Suprapubic skin (tissue), 4 donors: ENCODE data around the gene RBFA. TPM values are rescaled to one million over a fixed set of nuclear protein-coding genes. Genes with fewer than 3 reads are reported as not detected.

Source experiments
- DNase-seq, 2 donors: peaks; one replicate each; pipeline ENCODE4 v3.0.0-alpha.2; 2019; ENCODE audit warnings: low spot score in 2 of 2
- H3K27ac ChIP-seq: fragments of 200-600 bp; sonication (generic); one replicate; pipeline ENCODE4 v1.5.1; 2019
- H3K27me3 ChIP-seq: fragments of 200-600 bp; sonication (generic); one replicate; pipeline ENCODE4 v1.5.1; 2019
- H3K36me3 ChIP-seq: fragments of 200-600 bp; sonication (generic); one replicate; pipeline ENCODE4 v1.5.1; 2019
- H3K4me1 ChIP-seq: fragments of 200-600 bp; sonication (generic); one replicate; pipeline ENCODE4 v1.5.1; 2019
- H3K4me3 ChIP-seq: fragments of 200-600 bp; sonication (generic); one replicate; pipeline ENCODE4 v1.5.1; 2019; ENCODE audit warnings: mild to moderate bottlenecking
- H3K9me3 ChIP-seq: fragments of 200-600 bp; sonication (generic); one replicate; pipeline ENCODE4 v1.5.1; 2019
- EP300 ChIP-seq: sonication (generic); formaldehyde crosslinking; IDR thresholded peaks from one replicate; pipeline ENCODE4 v1.6.1; 2017; ENCODE audit warnings: antibody characterized with exemption
- POLR2A ChIP-seq, 2 donors: fragments of 450-650 bp; IDR thresholded peaks; one replicate each; pipeline ENCODE4 v1.6.1; 2017; ENCODE audit warnings: antibody characterized with exemption in 2 of 2, mild to moderate bottlenecking in 2 of 2, moderate library complexity in 2 of 2
- POLR2AphosphoS5 ChIP-seq, 3 donors: sonication (generic); formaldehyde crosslinking; IDR thresholded peaks; one replicate each; pipeline ENCODE4 v1.6.1; 2017; ENCODE audit warnings: antibody characterized with exemption in 3 of 3
- WGBS: methylation state at CpG from one replicate; pipeline ENCODE4 v1.1.5; 2018; 5-methylcytosine and 5-hydroxymethylcytosine counted together
- total RNA-seq, 4 donors: library from RNA; depleted of rRNA; stranded (reverse); fragments of >200 nt; gene quantifications; one replicate each; pipeline ENCODE4 v1.1.0, GENCODE V29; 2016
- TF ChIP-seq, protein P1 (sequence below), 2 donors: fragments of 200-600 bp in 1 of 2; fragments of 450-650 bp in 1 of 2; sonication (generic) in 1 of 2; IDR thresholded peaks; one replicate each; pipeline ENCODE4 v1.5.1; 2016 to 2019; ENCODE audit warnings: antibody characterized with exemption in 2 of 2, mild to moderate bottlenecking in 1 of 2, moderate library complexity in 1 of 2

The RBFA gene
- total RNA-seq, 4 donors from 2014 or later, result 40.5 to 66.1 (median 47.8) TPM

DNA sequence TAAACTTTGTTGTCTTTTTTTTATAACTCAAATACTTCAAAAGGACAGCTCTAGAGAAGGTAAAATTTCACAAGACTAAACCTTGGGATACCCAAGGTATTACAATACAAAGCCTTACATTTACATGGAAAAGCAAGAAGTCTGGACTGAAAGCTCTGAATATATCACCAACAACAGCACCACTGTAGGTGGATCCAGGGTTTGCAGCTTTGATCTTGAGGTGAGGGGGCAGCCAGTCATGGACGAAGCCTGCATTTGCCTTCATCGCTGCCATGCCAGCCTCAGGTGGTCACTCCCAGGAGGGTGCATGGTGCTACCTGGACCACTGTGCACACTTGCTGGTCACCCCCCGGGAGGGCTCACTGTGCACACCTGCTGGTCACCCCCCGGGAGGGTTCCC lies 36.6 kb downstream of the RBFA start:
- no peaks in the 10 kb centered on the region for H3K9me3 ChIP-seq
- TF ChIP-seq EP300 (no peak), POLR2AphosphoS5 (IDR thresholded peaks at IDR 0.05) (no peak), POLR2A (IDR thresholded peaks at IDR 0.05) (no peak)
- TF ChIP-seq, protein P1, sequence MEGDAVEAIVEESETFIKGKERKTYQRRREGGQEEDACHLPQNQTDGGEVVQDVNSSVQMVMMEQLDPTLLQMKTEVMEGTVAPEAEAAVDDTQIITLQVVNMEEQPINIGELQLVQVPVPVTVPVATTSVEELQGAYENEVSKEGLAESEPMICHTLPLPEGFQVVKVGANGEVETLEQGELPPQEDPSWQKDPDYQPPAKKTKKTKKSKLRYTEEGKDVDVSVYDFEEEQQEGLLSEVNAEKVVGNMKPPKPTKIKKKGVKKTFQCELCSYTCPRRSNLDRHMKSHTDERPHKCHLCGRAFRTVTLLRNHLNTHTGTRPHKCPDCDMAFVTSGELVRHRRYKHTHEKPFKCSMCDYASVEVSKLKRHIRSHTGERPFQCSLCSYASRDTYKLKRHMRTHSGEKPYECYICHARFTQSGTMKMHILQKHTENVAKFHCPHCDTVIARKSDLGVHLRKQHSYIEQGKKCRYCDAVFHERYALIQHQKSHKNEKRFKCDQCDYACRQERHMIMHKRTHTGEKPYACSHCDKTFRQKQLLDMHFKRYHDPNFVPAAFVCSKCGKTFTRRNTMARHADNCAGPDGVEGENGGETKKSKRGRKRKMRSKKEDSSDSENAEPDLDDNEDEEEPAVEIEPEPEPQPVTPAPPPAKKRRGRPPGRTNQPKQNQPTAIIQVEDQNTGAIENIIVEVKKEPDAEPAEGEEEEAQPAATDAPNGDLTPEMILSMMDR (IDR thresholded peaks at IDR 0.05), result no peak
- no peaks in the 10 kb centered on the region for H3K36me3 ChIP-seq
- no peak for DNase-seq
- H3K27me3 ChIP-seq, result no peaks in the 10 kb centered on the region
- no peak overlapping the region for H3K27ac ChIP-seq
- H3K4me3 ChIP-seq, result no peak overlapping the region
- H3K4me1 ChIP-seq, result peaks cover 5% of the 10 kb centered on the region
- 100% methylated on average over 3 of the region's 4 CpGs for WGBS

DNA sequence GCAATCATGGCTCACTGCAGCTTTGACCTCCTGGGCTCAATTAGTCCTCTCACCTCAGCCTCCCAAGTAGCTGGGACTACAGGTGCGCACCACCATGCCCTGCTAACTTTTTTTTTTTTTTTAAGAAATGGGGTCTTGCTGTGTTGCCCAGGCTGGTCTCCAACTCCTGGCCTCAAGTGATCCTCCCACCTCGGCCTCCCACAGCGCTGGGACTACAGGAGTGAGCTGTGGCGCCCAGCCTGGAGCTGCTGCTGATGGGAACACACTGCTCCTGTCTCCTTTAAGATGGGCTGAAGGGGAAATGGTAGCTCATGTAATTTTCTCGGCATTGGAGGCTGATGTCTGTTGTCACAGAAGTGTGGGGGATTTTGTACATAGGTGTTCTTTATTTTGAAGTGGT lies 39.9 kb downstream of the RBFA start:
- WGBS, result 95% methylated on average over 5 of the region's 5 CpGs
- H3K27ac ChIP-seq, result no peak overlapping the region
- no peak for TF ChIP-seq EP300
- no peak for TF ChIP-seq POLR2AphosphoS5 (IDR thresholded peaks at IDR 0.05)
- TF ChIP-seq POLR2A (IDR thresholded peaks at IDR 0.05), result no peak
- TF ChIP-seq, protein P1 (IDR thresholded peaks at IDR 0.05), result no peak
- peaks cover 3% of the 10 kb centered on the region for H3K4me1 ChIP-seq
- no peak for DNase-seq
- H3K36me3 ChIP-seq, result no peaks in the 10 kb centered on the region
- H3K4me3 ChIP-seq, result no peak overlapping the region
- no peaks in the 10 kb centered on the region for H3K27me3 ChIP-seq
- H3K9me3 ChIP-seq, result no peaks in the 10 kb centered on the region

DNA sequence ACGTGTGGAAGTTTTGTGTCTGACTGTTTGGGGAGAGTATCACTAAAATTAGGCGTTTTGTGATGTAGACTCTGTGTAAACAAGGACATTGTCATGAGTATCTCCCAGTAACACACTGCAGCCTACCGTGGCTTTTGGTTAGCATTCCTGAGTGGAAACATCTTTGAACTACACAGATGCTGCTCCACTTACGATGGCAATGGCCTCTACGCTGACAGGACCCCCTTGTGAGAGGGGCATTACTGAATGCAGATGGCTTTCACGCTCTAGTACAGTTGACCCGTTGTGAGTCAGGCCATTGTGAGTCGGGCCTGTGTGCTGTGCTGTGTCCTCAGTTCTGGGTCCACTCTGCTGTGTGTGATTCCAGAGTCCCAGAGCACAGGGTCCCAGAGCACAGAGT lies 40.5 kb downstream of the RBFA start:
- Histone ChIP-seq H3K36me3 (no peaks in the 10 kb centered on the region), H3K27me3 (no peaks in the 10 kb centered on the region), H3K4me3 (no peak overlapping the region), H3K4me1 (no peaks in the 10 kb centered on the region), H3K27ac (no peak overlapping the region), H3K9me3 (no peaks in the 10 kb centered on the region)
- TF ChIP-seq EP300 (no peak), POLR2AphosphoS5 (IDR thresholded peaks at IDR 0.05) (no peak), POLR2A (IDR thresholded peaks at IDR 0.05) (no peak)
- TF ChIP-seq, protein P1 (IDR thresholded peaks at IDR 0.05), result no peak
- 93% methylated on average over 8 of the region's 8 CpGs for WGBS
- DNase-seq, result no peak

DNA sequence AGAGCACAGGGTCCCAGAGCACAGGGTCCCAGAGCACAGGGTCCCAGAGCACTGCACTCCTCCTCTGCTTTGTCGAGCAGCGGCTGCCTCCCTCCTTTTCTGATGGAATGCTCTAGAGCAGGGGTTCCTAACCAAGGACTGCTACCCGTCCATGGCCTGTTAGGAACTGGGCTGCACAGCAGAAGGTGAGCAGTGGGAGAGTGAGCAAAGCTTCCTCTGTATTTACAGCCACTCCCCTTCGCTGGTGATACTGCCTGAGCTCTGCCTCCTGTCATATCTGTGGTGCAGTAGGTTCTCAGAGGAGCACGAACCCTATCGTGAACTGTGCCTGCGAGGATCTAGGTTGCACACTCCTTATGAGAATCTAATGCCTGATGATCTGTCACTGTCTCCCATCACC lies 41.7 kb downstream of the RBFA start:
- no peaks in the 10 kb centered on the region for H3K27me3 ChIP-seq
- no peak overlapping the region for H3K27ac ChIP-seq
- H3K9me3 ChIP-seq, result no peaks in the 10 kb centered on the region
- no peak for DNase-seq
- H3K36me3 ChIP-seq, result no peaks in the 10 kb centered on the region
- H3K4me1 ChIP-seq, result no peaks in the 10 kb centered on the region
- TF ChIP-seq EP300, result no peak
- TF ChIP-seq POLR2A (IDR thresholded peaks at IDR 0.05), result no peak
- TF ChIP-seq, protein P1 (IDR thresholded peaks at IDR 0.05), result no peak
- no peak for TF ChIP-seq POLR2AphosphoS5 (IDR thresholded peaks at IDR 0.05)
- H3K4me3 ChIP-seq, result no peak overlapping the region
- 98% methylated on average over 4 of the region's 7 CpGs for WGBS

DNA sequence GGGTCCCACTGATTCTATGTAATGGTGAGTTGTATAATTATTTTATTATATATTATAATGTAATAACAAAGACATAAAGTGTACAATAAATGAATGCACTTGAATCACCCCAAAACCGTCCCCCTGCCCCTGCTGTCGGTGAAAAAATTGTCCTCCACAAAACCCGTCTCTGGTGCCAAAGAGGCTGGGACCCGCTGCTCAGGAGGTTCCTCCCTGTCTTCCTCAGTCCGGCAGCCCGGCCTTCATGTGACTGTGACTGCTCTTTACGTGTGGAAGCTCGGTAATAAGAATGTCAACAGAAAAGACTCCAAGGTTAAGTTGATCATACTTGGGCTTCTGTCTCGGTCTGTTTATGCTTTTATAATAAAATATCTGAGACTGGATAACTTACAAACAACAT lies 42.1 kb downstream of the RBFA start:
- H3K4me3 ChIP-seq, result no peak overlapping the region
- no peak for DNase-seq
- TF ChIP-seq POLR2AphosphoS5 (IDR thresholded peaks at IDR 0.05) (no peak), POLR2A (IDR thresholded peaks at IDR 0.05) (no peak), EP300 (no peak)
- TF ChIP-seq, protein P1 (IDR thresholded peaks at IDR 0.05), result no peak
- no peaks in the 10 kb centered on the region for H3K36me3 ChIP-seq
- no peak overlapping the region for H3K27ac ChIP-seq
- H3K27me3 ChIP-seq, result no peaks in the 10 kb centered on the region
- no peaks in the 10 kb centered on the region for H3K9me3 ChIP-seq
- WGBS, result 93% methylated on average over 9 of the region's 9 CpGs
- no peaks in the 10 kb centered on the region for H3K4me1 ChIP-seq
